IMR-90 (cell line): ENCODE data around the gene PINK1. TPM values are rescaled to one million over a fixed set of nuclear protein-coding genes. Genes with fewer than 3 reads are reported as not detected.

Experiments used
- BHLHE40 ChIP-seq: fragments of 150-350 bp; IDR thresholded peaks from 2 replicates; pipeline ENCODE4 v1.6.1; 2016; ENCODE audit warnings: mild to moderate bottlenecking, low read depth, low read length
- CEBPB ChIP-seq: IDR thresholded peaks from 2 replicates; pipeline ENCODE4 v1.6.1; 2012; ENCODE audit warnings: low read depth, low read length, improper control_type of control experiment
- MAFK ChIP-seq: IDR thresholded peaks from 2 replicates; pipeline ENCODE4 v1.6.1; 2012; ENCODE audit warnings: low read depth, low read length, improper control_type of control experiment
- MAZ ChIP-seq: IDR thresholded peaks from 2 replicates; pipeline ENCODE4 v1.6.1; 2012; ENCODE audit warnings: low read depth, mild to moderate bottlenecking, low read length, improper control_type of control experiment, moderate library complexity, borderline replicate concordance
- MXI1 ChIP-seq: IDR thresholded peaks from 2 replicates; pipeline ENCODE4 v1.6.1; 2012; ENCODE audit warnings: low read depth, mild to moderate bottlenecking, low read length, moderate library complexity, borderline replicate concordance
- POLR2A ChIP-seq: IDR thresholded peaks from 2 replicates; pipeline ENCODE4 v1.6.1; 2012; ENCODE audit warnings: mild to moderate bottlenecking, low read depth, low read length
- SMC3 ChIP-seq: fragments of 150-350 bp; IDR thresholded peaks from 2 replicates; pipeline ENCODE4 v1.6.1; 2016; ENCODE audit warnings: low read depth, mild to moderate bottlenecking, antibody characterized with exemption, low read length, moderate library complexity
- polyA plus RNA-seq, 3 experiments: library from polyadenylated mRNA; depleted of rRNA; stranded (reverse); fragments of >200 nt; gene quantifications; 2 replicates each; pipeline ENCODE4 v1.2.3, GENCODE V29; 2012; ENCODE audit warnings: low replicate concordance in 1 of 3
- total RNA-seq: library from RNA; depleted of rRNA; stranded (reverse); fragments of >200 nt; gene quantifications from 2 replicates; pipeline ENCODE4 v1.2.3, GENCODE V29; 2012

Gene PINK1
- total and polyA plus RNA-seq, 2 of the 4 experiments (the other 2 are of a cell fraction), result 52.9 to 55.2 TPM

- peak; percentile 94 for TF ChIP-seq SMC3
- TF ChIP-seq POLR2A, result 0 out of 2 replicates have a peak, but pooled peaks have one; percentile 36
- peak; percentile 71; the same call in 1 of the 2 replicates for TF ChIP-seq MAZ
- no peak for TF ChIP-seq BHLHE40
- no peak for TF ChIP-seq MAFK
- TF ChIP-seq CEBPB, result no peak
- TF ChIP-seq MXI1, result peak; percentile 90; the same call in 1 of the 2 replicates
Observed at GRCh38 chr1:20633190-20634064, at the start of gene PINK1 (continued).
